Parathyroid adenoma (tissue), 2 donors: Measurements from ENCODE around the gene LGR4.

Experiments used
- H2AFZ ChIP-seq: fragments of 300-600 bp; sonication (generic); one replicate; pipeline ENCODE4 v1.7.0; 2017; ENCODE audit warnings: antibody characterized with exemption, mild to moderate bottlenecking
- H3K27ac ChIP-seq: fragments of 300-600 bp; sonication (generic); one replicate; pipeline ENCODE4 v1.7.0; 2017
- H3K27me3 ChIP-seq: fragments of 300-600 bp; sonication (generic); one replicate; pipeline ENCODE4 v1.7.0; 2017; ENCODE audit warnings: low read length; ENCODE audit not compliant: control insufficient read depth, insufficient read depth
- H3K36me3 ChIP-seq: fragments of 300-600 bp; sonication (generic); one replicate; pipeline ENCODE4 v1.7.0; 2017; ENCODE audit warnings: low read length; ENCODE audit not compliant: control insufficient read depth, insufficient read depth
- H3K4me1 ChIP-seq: fragments of 300-600 bp; sonication (generic); one replicate; pipeline ENCODE4 v1.7.0; 2017; ENCODE audit warnings: control low read depth
- H3K4me2 ChIP-seq: fragments of 300-600 bp; sonication (generic); one replicate; pipeline ENCODE4 v1.7.0; 2017; ENCODE audit warnings: low read length
- H3K4me3 ChIP-seq: fragments of 300-600 bp; sonication (generic); one replicate; pipeline ENCODE4 v1.7.0; 2017; ENCODE audit warnings: low read depth, low read length
- H3K79me2 ChIP-seq: fragments of 300-600 bp; sonication (generic); one replicate; pipeline ENCODE4 v1.7.0; 2017; ENCODE audit warnings: control low read depth
- H3K9ac ChIP-seq: fragments of 300-600 bp; sonication (generic); one replicate; pipeline ENCODE4 v1.7.0; 2017; ENCODE audit warnings: mild to moderate bottlenecking
- H3K9me3 ChIP-seq: fragments of 300-600 bp; sonication (generic); one replicate; pipeline ENCODE4 v1.7.0; 2017; ENCODE audit warnings: low read length; ENCODE audit not compliant: control insufficient read depth
- CTCF ChIP-seq: fragments of 300-600 bp; sonication (generic); IDR thresholded peaks from one replicate; pipeline ENCODE4 v1.7.0; 2017; ENCODE audit warnings: antibody characterized with exemption, mild to moderate bottlenecking
- donor health status: primary hyperparathyroidism.

LGR4 gene

GRCh38 chr11:27467181-27467913, 5.2 kb downstream of the LGR4 start:
- TF ChIP-seq CTCF: no peak
- H3K27me3 ChIP-seq: no peaks in the 10 kb centered on the region
- H3K4me1 ChIP-seq: no peaks in the 10 kb centered on the region
- no peak overlapping the region for H3K4me3 ChIP-seq
- no peaks in the 10 kb centered on the region for H3K36me3 ChIP-seq
- H3K79me2 ChIP-seq: no peaks in the 10 kb centered on the region
- no peak overlapping the region for H3K4me2 ChIP-seq
- H3K9ac ChIP-seq: no peak overlapping the region
- no peaks in the 10 kb centered on the region for H3K9me3 ChIP-seq
- H3K27ac ChIP-seq: no peak overlapping the region
- H2AFZ ChIP-seq: no peak overlapping the region

GRCh38 chr11:27466363-27466762, 6.2 kb downstream of the LGR4 start:
- TF ChIP-seq CTCF: no peak
- Histone ChIP-seq H3K36me3 (no peaks in the 10 kb centered on the region), H3K9me3 (no peaks in the 10 kb centered on the region), H3K27me3 (no peaks in the 10 kb centered on the region), H3K4me2 (no peak overlapping the region), H3K4me1 (no peaks in the 10 kb centered on the region), H3K27ac (no peak overlapping the region), H3K9ac (no peak overlapping the region), H3K79me2 (no peaks in the 10 kb centered on the region), H2AFZ (no peak overlapping the region), H3K4me3 (no peak overlapping the region)

GRCh38 chr11:27465629-27466028, 7.0 kb downstream of the LGR4 start:
- no peaks in the 10 kb centered on the region for H3K4me1 ChIP-seq
- no peaks in the 10 kb centered on the region for H3K36me3 ChIP-seq
- no peaks in the 10 kb centered on the region for H3K79me2 ChIP-seq
- no peak overlapping the region for H3K9ac ChIP-seq
- no peak overlapping the region for H3K27ac ChIP-seq
- no peak overlapping the region for H2AFZ ChIP-seq
- no peaks in the 10 kb centered on the region for H3K27me3 ChIP-seq
- no peak for TF ChIP-seq CTCF
- no peak overlapping the region for H3K4me2 ChIP-seq
- no peak overlapping the region for H3K4me3 ChIP-seq
- no peaks in the 10 kb centered on the region for H3K9me3 ChIP-seq

- H3K27ac ChIP-seq: no peak overlapping the region
- H3K9me3 ChIP-seq: no peaks in the 10 kb centered on the region
- H3K4me3 ChIP-seq: no peak overlapping the region
- H3K36me3 ChIP-seq: no peaks in the 10 kb centered on the region
- no peak overlapping the region for H3K4me2 ChIP-seq
- peaks cover 3% of the 10 kb centered on the region for H3K79me2 ChIP-seq
- H3K4me1 ChIP-seq: no peaks in the 10 kb centered on the region
- no peak for TF ChIP-seq CTCF
- no peaks in the 10 kb centered on the region for H3K27me3 ChIP-seq
- no peak overlapping the region for H2AFZ ChIP-seq
- H3K9ac ChIP-seq: no peak overlapping the region
Observed at GRCh38 chr11:27464909-27465308, 7.7 kb downstream of the LGR4 start.

- H3K4me3 ChIP-seq: no peak overlapping the region
- no peak for TF ChIP-seq CTCF
- no peak overlapping the region for H3K27ac ChIP-seq
Observed at GRCh38 chr11:27464289-27464696, 8.3 kb downstream of the LGR4 start.

More at GRCh38 chr11:27464289-27464696, 8.3 kb downstream of the LGR4 start:
- Histone ChIP-seq H3K9me3 (no peaks in the 10 kb centered on the region), H3K36me3 (no peaks in the 10 kb centered on the region), H2AFZ (no peak overlapping the region), H3K79me2 (peaks cover 3% of the 10 kb centered on the region), H3K4me1 (no peaks in the 10 kb centered on the region), H3K27me3 (no peaks in the 10 kb centered on the region), H3K9ac (no peak overlapping the region), H3K4me2 (no peak overlapping the region)
